ENCODE results near the gene RBFOX2.

RBFOX2 gene

DNA sequence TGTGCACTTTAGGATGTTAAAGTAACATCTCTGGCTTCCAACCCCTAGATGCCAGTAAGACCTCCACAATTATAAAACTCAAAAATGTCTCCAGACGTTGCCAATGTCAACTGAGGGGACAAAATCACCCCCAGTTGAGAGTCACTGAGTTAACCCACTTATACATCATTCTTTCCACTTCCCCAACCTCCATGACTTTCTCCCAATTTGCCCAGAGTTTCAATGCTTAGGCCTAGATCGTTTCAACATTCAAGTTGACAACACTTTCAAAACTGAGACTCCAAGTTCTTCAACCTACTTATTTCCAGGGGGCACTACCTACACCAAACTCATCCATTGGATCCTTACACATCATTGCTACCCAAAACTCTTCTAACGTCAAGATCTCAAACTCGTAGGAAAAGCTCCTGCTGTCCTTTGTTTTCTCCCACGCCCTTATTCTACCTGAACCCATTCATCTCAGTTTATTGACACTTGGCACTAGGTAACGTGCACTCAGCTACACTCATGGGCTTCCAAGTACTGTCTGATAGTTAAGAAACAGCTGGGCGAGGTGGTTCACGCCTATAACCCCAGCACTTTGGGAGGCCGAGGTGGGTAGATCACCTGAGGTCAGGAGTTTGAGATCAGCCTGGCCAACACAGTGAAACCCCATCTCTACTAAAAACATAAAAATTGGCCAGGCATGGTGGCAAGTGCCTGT, 24.5 kb downstream of the RBFOX2 start:
- Histone ChIP-seq H3K9ac (ENCODE audit: low read length) (no peak overlapping the region), H3K36me3 (ENCODE audit: control insufficient read depth, insufficient read depth, low read length) (no peaks in the 10 kb centered on the region), H2BK120ac (ENCODE audit: low read depth, low read length) (no peak overlapping the region), H3K27ac (ENCODE audit: low read depth, low read length) (no peak overlapping the region), H3K79me2 (ENCODE audit: control insufficient read depth, insufficient read depth, low read length) (peaks cover 31% of the 10 kb centered on the region), H3K23ac (ENCODE audit: low read length) (no peak overlapping the region), H3K79me1 (ENCODE audit: low read length) (peaks cover 22% of the 10 kb centered on the region), H3K27me3 (ENCODE audit: insufficient read depth, low read length, poor library complexity) (no peaks in the 10 kb centered on the region), H4K8ac (ENCODE audit: low read depth, low read length) (no peak overlapping the region), H3K4me2 (ENCODE audit: low read length) (no peak overlapping the region), H3K56ac (ENCODE audit: low read length) (no peak overlapping the region), H2BK5ac (ENCODE audit: low read length) (no peak overlapping the region), H2BK15ac (replicated peaks; ENCODE audit: low read depth) (no peak overlapping the region), H3K18ac (ENCODE audit: low read length) (no peak overlapping the region), H3K4ac (ENCODE audit: low read depth, low read length) (no peak overlapping the region), H2AK5ac (ENCODE audit: low read length) (no peak overlapping the region), H3K4me3 (ENCODE audit: low read length) (no peak overlapping the region), H3K4me1 (ENCODE audit: control insufficient read depth, low read depth, low read length) (no peaks in the 10 kb centered on the region), H4K5ac (ENCODE audit: low read length) (no peak overlapping the region)
- no peak for DNase-seq
- no CpG with 5 or more reads among the region's 9 CpGs for WGBS (ENCODE audit: extremely low coverage, insufficient coverage, low lambda C conversion rate)

DNA sequence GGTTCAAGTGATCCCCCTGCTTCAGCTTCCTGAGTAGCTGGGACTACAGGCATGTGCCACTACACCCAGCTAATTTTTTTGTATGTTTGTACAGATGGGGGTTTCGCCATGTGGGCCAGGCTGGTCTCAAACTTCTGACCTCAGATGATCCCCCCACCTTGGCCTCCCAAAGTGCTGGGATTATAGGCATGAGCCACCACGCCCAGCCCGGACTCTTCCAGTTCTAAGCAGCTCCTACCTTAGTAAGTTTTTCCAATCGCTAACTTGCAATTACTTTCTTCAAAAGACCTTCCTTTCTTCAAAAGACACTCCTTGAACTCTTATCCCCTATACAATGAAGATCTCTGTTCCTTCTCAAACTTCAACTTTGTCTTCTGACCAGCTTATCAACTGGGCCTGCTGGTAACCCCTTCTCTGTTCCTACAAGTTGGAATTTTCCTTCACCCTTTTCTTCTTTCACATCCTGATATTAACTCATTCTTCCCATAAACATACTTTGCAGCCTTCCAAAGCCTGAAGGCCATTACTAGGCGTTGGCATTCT, 25.8 kb downstream of the RBFOX2 start:
- no CpG with 5 or more reads among the region's 5 CpGs for WGBS (ENCODE audit: extremely low coverage, insufficient coverage, low lambda C conversion rate)
- Histone ChIP-seq H4K5ac (ENCODE audit: low read length) (no peak overlapping the region), H3K27me3 (ENCODE audit: insufficient read depth, low read length, poor library complexity) (no peaks in the 10 kb centered on the region), H3K9ac (ENCODE audit: low read length) (no peak overlapping the region), H3K4me3 (ENCODE audit: low read length) (no peak overlapping the region), H2BK120ac (ENCODE audit: low read depth, low read length) (no peak overlapping the region), H3K79me2 (ENCODE audit: control insufficient read depth, insufficient read depth, low read length) (peaks cover 29% of the 10 kb centered on the region), H3K4me1 (ENCODE audit: control insufficient read depth, low read depth, low read length) (no peaks in the 10 kb centered on the region), H3K56ac (ENCODE audit: low read length) (no peak overlapping the region), H3K4me2 (ENCODE audit: low read length) (no peak overlapping the region), H3K23ac (ENCODE audit: low read length) (no peak overlapping the region), H3K18ac (ENCODE audit: low read length) (no peak overlapping the region), H2AK5ac (ENCODE audit: low read length) (no peak overlapping the region), H4K8ac (ENCODE audit: low read depth, low read length) (no peak overlapping the region), H3K79me1 (ENCODE audit: low read length) (peaks cover 26% of the 10 kb centered on the region), H2BK15ac (replicated peaks; ENCODE audit: low read depth) (no peak overlapping the region), H3K27ac (ENCODE audit: low read depth, low read length) (no peak overlapping the region), H3K36me3 (ENCODE audit: control insufficient read depth, insufficient read depth, low read length) (no peaks in the 10 kb centered on the region), H2BK5ac (ENCODE audit: low read length) (no peak overlapping the region), H3K4ac (ENCODE audit: low read depth, low read length) (no peak overlapping the region)
- DNase-seq: no peak

DNA sequence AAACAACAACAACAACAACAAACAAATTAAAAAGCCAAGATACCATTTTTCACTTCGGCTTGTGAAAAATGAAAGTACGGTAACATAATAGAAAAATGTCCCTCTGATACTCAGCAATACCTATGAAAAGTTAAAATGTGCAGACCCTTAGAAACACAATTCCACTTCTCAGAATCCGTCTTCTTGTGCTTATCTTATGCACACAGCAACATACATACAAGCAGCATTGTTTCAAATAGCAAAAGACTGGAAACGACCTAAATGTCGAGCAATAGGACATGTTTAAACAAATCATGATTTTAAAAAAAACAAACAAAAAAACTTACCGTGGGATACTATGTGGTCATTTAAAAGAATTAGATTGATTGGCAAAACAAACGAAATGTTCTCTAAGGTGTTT, 26.5 kb downstream of the RBFOX2 start:
- Histone ChIP-seq H2AK5ac (ENCODE audit: low read length) (no peak overlapping the region), H3K36me3 (ENCODE audit: control insufficient read depth, insufficient read depth, low read length) (no peaks in the 10 kb centered on the region), H4K8ac (ENCODE audit: low read depth, low read length) (no peak overlapping the region), H3K4me1 (ENCODE audit: control insufficient read depth, low read depth, low read length) (no peaks in the 10 kb centered on the region), H4K5ac (ENCODE audit: low read length) (no peak overlapping the region), H3K9ac (ENCODE audit: low read length) (no peak overlapping the region), H3K4me3 (ENCODE audit: low read length) (no peak overlapping the region), H3K27ac (ENCODE audit: low read depth, low read length) (no peak overlapping the region), H3K79me2 (ENCODE audit: control insufficient read depth, insufficient read depth, low read length) (peaks cover 33% of the 10 kb centered on the region), H3K79me1 (ENCODE audit: low read length) (peaks cover 29% of the 10 kb centered on the region), H2BK5ac (ENCODE audit: low read length) (no peak overlapping the region), H3K23ac (ENCODE audit: low read length) (no peak overlapping the region), H2BK120ac (ENCODE audit: low read depth, low read length) (no peak overlapping the region), H2BK15ac (replicated peaks; ENCODE audit: low read depth) (no peak overlapping the region), H3K4me2 (ENCODE audit: low read length) (no peak overlapping the region), H3K56ac (ENCODE audit: low read length) (no peak overlapping the region), H3K18ac (ENCODE audit: low read length) (no peak overlapping the region), H3K27me3 (ENCODE audit: insufficient read depth, low read length, poor library complexity) (no peaks in the 10 kb centered on the region), H3K4ac (ENCODE audit: low read depth, low read length) (no peak overlapping the region)
- no CpG with 5 or more reads among the region's 7 CpGs for WGBS (ENCODE audit: extremely low coverage, insufficient coverage, low lambda C conversion rate)
- DNase-seq: no peak

DNA sequence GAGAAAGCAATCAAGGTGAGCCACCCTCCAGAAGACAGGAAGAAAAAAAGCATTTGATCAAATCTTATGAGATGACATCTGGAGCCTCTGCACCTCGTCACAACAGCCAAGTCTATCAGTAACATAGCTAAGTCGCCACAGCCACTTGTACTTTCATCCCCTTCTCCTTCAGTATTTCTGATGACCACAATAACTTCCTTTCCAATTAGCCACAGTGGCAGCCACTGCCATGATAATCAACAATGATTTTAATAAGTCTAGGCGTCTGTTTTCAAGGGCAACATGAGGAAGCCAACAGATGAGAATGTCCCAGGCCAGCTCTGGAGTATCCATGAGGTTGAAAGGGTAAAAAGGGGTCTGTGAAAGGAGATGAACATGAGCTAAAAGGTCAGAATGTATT, 29.9 kb downstream of the RBFOX2 start:
- Histone ChIP-seq H3K4me2 (ENCODE audit: low read length) (no peak overlapping the region), H2BK15ac (replicated peaks; ENCODE audit: low read depth) (no peak overlapping the region), H2BK120ac (ENCODE audit: low read depth, low read length) (no peak overlapping the region), H3K23ac (ENCODE audit: low read length) (no peak overlapping the region), H3K79me2 (ENCODE audit: control insufficient read depth, insufficient read depth, low read length) (peaks cover 16% of the 10 kb centered on the region), H2BK5ac (ENCODE audit: low read length) (no peak overlapping the region), H3K4me3 (ENCODE audit: low read length) (no peak overlapping the region), H4K5ac (ENCODE audit: low read length) (no peak overlapping the region), H2AK5ac (ENCODE audit: low read length) (no peak overlapping the region), H3K79me1 (ENCODE audit: low read length) (peaks cover 15% of the 10 kb centered on the region), H3K27ac (ENCODE audit: low read depth, low read length) (no peak overlapping the region), H3K4me1 (ENCODE audit: control insufficient read depth, low read depth, low read length) (peaks cover 5% of the 10 kb centered on the region), H3K18ac (ENCODE audit: low read length) (no peak overlapping the region), H3K9ac (ENCODE audit: low read length) (no peak overlapping the region), H3K27me3 (ENCODE audit: insufficient read depth, low read length, poor library complexity) (no peaks in the 10 kb centered on the region), H4K8ac (ENCODE audit: low read depth, low read length) (no peak overlapping the region), H3K56ac (ENCODE audit: low read length) (no peak overlapping the region), H3K4ac (ENCODE audit: low read depth, low read length) (no peak overlapping the region), H3K36me3 (ENCODE audit: control insufficient read depth, insufficient read depth, low read length) (no peaks in the 10 kb centered on the region)
- DNase-seq: no peak
- no CpG with 5 or more reads among the region's 3 CpGs for WGBS (ENCODE audit: extremely low coverage, insufficient coverage, low lambda C conversion rate)

DNA sequence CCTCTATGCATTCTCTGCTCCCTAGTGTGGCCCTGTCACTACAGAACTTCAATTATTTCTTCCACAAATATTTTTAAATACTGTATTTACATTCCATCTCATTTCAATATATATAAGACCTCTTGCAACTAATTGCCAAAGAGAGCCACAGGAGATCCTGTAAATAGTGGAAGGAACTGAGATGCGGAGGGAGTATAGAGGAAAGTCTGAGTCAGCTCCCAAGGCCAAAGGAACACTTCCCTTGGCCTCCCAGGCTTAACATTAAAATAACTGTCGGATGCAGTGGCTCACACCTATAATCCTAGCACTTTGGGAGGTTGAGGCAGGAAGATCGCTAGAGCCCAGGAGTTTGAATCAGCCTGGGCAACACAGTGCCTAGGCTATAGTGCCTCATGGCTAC, 31.2 kb downstream of the RBFOX2 start:
- Histone ChIP-seq H2BK5ac (ENCODE audit: low read length) (no peak overlapping the region), H3K79me2 (ENCODE audit: control insufficient read depth, insufficient read depth, low read length) (peaks cover 13% of the 10 kb centered on the region), H3K36me3 (ENCODE audit: control insufficient read depth, insufficient read depth, low read length) (no peaks in the 10 kb centered on the region), H3K56ac (ENCODE audit: low read length) (no peak overlapping the region), H3K23ac (ENCODE audit: low read length) (no peak overlapping the region), H3K4me1 (ENCODE audit: control insufficient read depth, low read depth, low read length) (peaks cover 5% of the 10 kb centered on the region), H3K27ac (ENCODE audit: low read depth, low read length) (no peak overlapping the region), H4K8ac (ENCODE audit: low read depth, low read length) (no peak overlapping the region), H3K4ac (ENCODE audit: low read depth, low read length) (no peak overlapping the region), H2BK15ac (replicated peaks; ENCODE audit: low read depth) (no peak overlapping the region), H3K18ac (ENCODE audit: low read length) (no peak overlapping the region), H3K4me2 (ENCODE audit: low read length) (no peak overlapping the region), H4K5ac (ENCODE audit: low read length) (no peak overlapping the region), H3K27me3 (ENCODE audit: insufficient read depth, low read length, poor library complexity) (no peaks in the 10 kb centered on the region), H3K79me1 (ENCODE audit: low read length) (peaks cover 13% of the 10 kb centered on the region), H2AK5ac (ENCODE audit: low read length) (no peak overlapping the region), H3K4me3 (ENCODE audit: low read length) (no peak overlapping the region), H3K9ac (ENCODE audit: low read length) (no peak overlapping the region), H2BK120ac (ENCODE audit: low read depth, low read length) (no peak overlapping the region)
- WGBS (ENCODE audit: extremely low coverage, insufficient coverage, low lambda C conversion rate): no CpG with 5 or more reads among the region's 3 CpGs
- peak; percentile 49 for DNase-seq

DNA sequence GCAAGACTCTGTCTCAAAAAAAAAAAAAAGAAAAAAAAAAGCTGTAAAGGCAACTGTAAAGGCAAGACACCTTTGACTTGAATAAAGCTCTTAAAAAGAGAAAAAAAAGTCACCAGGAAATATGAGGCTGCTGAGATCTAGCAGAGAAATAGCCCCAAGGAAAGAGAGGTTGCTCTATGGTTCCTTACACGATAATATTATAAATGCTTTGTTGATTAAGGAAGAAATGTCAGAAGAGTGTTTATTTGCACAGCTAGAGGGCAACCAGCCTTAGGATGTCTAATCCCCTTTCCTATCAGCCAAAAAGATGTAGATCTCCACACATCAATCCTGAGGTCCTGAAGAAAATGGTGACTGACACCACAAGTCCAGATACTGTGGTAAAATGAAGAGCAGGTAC, 32.0 kb downstream of the RBFOX2 start:
- WGBS (ENCODE audit: extremely low coverage, insufficient coverage, low lambda C conversion rate): no CpG with 5 or more reads among the region's 1 CpG
- H3K9ac ChIP-seq (ENCODE audit: low read length): no peak overlapping the region
- peaks cover 13% of the 10 kb centered on the region for H3K79me1 ChIP-seq (ENCODE audit: low read length)
- H3K4ac ChIP-seq (ENCODE audit: low read depth, low read length): no peak overlapping the region
- no peak overlapping the region for H3K23ac ChIP-seq (ENCODE audit: low read length)
- H3K79me2 ChIP-seq (ENCODE audit: control insufficient read depth, insufficient read depth, low read length): peaks cover 15% of the 10 kb centered on the region
- H3K36me3 ChIP-seq (ENCODE audit: control insufficient read depth, insufficient read depth, low read length): no peaks in the 10 kb centered on the region
- H4K5ac ChIP-seq (ENCODE audit: low read length): no peak overlapping the region
- H3K18ac ChIP-seq (ENCODE audit: low read length): no peak overlapping the region
- no peak overlapping the region for H2AK5ac ChIP-seq (ENCODE audit: low read length)
- H3K4me3 ChIP-seq (ENCODE audit: low read length): no peak overlapping the region
- no peak overlapping the region for H2BK120ac ChIP-seq (ENCODE audit: low read depth, low read length)
- H3K27ac ChIP-seq (ENCODE audit: low read depth, low read length): no peak overlapping the region
- DNase-seq: no peak
- H3K4me2 ChIP-seq (ENCODE audit: low read length): no peak overlapping the region
- H3K27me3 ChIP-seq (ENCODE audit: insufficient read depth, low read length, poor library complexity): no peaks in the 10 kb centered on the region
- H2BK5ac ChIP-seq (ENCODE audit: low read length): no peak overlapping the region
- H2BK15ac ChIP-seq (replicated peaks; ENCODE audit: low read depth): no peak overlapping the region
- no peak overlapping the region for H3K56ac ChIP-seq (ENCODE audit: low read length)
- H3K4me1 ChIP-seq (ENCODE audit: control insufficient read depth, low read depth, low read length): peaks cover 5% of the 10 kb centered on the region
- H4K8ac ChIP-seq (ENCODE audit: low read depth, low read length): no peak overlapping the region
